ENCODE data around the gene GATA6.

DNA sequence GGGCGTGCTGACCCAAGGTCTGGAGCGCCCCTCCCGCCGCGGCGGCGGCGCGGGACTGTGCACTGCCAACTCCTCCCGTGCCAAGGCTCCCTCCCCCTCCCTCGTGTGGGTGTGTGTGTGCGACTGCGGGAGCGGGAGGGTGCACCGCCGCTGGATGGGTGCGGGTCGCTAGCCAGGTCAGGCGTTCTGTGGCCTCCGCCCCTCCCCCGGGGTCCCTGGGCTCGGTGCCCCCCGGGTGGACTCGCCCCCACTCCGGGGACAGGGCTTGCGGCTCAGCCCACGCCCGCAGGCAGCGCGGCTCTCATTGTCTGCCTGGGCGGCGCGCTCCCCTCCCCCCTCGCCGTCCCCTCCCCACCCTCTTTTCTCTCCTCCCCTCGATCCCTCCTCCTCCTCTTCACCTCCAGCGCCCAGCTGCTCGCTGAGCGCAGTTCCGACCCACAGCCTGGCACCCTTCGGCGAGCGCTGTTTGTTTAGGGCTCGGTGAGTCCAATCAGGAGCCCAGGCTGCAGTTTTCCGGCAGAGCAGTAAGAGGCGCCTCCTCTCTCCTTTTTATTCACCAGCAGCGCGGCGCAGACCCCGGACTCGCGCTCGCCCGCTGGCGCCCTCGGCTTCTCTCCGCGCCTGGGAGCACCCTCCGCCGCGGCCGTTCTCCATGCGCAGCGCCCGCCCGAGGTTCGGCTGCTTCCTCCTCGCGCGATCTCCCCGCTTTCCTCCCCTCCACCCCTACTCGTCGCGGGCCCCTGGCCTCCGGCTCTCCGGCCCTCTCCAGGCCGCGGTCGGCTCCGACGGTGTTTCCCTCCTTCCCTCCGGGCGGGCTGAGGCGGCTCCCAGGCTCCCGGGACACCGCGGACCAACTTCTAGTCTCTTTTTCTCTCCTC, at the start of gene GATA6:
- TF ChIP-seq, protein P1, sequence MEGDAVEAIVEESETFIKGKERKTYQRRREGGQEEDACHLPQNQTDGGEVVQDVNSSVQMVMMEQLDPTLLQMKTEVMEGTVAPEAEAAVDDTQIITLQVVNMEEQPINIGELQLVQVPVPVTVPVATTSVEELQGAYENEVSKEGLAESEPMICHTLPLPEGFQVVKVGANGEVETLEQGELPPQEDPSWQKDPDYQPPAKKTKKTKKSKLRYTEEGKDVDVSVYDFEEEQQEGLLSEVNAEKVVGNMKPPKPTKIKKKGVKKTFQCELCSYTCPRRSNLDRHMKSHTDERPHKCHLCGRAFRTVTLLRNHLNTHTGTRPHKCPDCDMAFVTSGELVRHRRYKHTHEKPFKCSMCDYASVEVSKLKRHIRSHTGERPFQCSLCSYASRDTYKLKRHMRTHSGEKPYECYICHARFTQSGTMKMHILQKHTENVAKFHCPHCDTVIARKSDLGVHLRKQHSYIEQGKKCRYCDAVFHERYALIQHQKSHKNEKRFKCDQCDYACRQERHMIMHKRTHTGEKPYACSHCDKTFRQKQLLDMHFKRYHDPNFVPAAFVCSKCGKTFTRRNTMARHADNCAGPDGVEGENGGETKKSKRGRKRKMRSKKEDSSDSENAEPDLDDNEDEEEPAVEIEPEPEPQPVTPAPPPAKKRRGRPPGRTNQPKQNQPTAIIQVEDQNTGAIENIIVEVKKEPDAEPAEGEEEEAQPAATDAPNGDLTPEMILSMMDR (IDR thresholded peaks at IDR 0.05; ENCODE audit: low read depth, low read length) = no peak
- TF ChIP-seq POLR2A (IDR thresholded peaks at IDR 0.05; ENCODE audit: extremely low read depth, insufficient read length) = no peak
- TF ChIP-seq MYC (IDR thresholded peaks at IDR 0.05; ENCODE audit: low read depth, low read length) = no peak
- TF ChIP-seq, protein P2, sequence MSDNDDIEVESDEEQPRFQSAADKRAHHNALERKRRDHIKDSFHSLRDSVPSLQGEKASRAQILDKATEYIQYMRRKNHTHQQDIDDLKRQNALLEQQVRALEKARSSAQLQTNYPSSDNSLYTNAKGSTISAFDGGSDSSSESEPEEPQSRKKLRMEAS (IDR thresholded peaks at IDR 0.05; ENCODE audit: low read depth, low read length) = no peak
